NK-92 treated with Interleukin-12 subunit alpha and Interleukin-12 subunit beta, amount 100 ng/mL, for 24 hours (cell line): ENCODE data around the gene KCNG1.

Source experiments
- DNase-seq: peaks from one replicate; lab custom pipeline; 2025; lab: John Stamatoyannopoulos, UW

KCNG1 gene

GRCh38 chr20:51036226-51036625 lies 13.3 kb upstream of the KCNG1 start:
- no peak for DNase-seq

DNA sequence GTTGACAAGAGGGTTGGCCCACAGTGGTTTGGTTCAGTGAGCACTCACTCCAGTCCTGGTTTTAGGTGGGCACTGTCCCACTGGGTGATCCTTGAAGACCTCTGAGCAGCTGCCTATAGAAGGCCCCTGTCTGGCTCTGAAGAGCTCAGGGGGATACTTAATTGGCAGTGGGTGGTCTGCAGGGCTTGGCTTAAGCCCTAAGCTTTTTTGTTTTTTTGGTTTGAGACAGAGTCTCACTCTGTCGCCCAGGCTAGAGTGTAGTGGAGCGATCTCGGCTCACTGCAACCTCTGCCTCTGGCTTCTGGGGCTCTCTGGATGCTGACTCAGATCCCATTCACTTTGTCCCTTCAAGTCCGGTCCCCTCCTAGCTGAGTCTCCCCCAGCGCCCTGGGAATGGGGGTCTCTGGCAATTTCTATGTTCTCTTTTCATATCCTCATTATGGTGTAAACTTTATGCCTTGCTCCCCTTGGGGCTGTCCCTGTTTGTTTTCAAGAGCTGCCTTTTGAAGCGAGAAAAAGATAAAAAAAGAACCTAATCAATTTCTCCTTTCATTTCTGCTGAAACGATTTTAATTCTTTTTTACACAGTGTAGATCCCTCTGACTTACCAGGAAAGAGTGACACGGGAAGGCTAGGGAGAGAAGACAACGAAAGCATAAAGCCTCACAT lies 12.2 kb upstream of the KCNG1 start:
- DNase-seq = no peak

DNA sequence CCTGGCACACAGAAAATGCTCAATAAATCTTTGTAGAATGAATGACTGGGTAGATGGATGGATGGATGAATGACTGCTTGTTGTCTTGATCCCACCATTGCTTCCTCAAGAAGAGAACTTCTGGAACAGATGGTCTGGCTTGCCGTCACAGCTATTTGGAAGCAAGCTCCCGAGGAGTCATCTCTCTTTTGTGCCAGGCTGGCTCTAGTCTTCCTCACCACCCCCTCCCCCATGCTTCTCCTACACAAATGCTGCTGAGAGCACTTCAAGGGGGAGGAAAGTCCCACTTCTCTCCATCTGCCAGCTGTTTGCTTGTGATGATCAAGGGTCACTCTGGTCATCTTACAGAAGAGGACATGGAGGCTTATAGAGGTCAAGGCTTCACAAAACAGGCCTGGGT lies 11.6 kb upstream of the KCNG1 start:
- no peak for DNase-seq

GRCh38 chr20:51029963-51030920 lies 7.3 kb upstream of the KCNG1 start:
- DNase-seq = no peak

DNA sequence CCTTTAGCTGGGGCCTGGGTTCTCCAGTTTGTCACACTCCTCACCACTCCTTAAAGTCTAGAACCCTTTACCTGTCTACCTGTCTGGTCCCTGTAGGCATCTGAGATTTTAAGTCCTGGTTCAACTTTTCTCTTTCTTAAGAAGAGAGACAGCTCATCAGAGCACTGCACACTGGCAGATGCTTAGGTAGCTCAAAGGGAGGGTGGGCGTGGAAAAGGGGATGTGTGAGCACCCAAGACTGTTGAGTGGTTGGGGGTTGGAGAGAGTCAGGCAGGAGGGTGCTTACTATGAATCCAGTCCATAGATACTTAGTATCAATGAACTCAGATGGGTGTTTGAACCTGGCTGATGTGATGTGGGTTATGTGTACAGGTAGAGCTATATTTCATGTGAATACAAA lies 6.6 kb upstream of the KCNG1 start:
- DNase-seq = no peak

GRCh38 chr20:51028616-51029212 lies 5.8 kb upstream of the KCNG1 start:
- no peak for DNase-seq

DNA sequence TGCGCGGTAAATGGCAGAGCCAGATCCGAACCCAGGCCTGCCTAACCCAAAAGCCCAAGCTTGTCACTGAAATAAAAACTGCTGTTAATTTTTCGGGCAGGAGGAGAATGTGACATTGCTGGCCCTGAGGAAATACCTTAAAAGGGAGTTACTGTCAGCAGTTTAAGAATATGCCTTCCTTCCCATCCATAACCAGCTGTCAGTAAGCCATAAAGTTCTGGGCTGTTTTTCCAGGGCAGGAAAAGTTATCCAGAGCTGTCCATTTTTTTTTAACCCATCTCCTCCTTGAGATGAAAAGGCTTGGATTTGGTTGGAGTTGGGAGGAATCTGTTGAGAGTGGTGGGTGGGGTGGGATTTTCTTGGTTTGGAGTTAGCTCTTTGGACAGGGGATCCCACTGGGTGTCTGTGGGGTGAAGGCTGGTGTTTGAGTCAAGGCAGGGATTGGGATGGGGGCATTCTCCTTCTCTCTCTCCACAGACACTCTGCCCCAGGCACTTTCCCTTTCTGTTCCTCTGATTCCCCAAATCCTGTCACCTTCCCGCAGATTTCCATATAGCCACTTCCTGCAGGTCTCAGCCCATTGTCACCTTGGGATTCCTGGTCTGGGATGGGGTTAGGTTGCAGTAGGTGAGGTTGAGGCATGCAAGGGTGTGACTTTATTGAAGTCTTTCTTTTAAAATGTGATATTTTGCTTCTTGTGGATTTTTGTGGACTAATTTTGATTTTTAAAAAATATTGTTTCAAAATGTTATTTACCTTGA lies 4.3 kb upstream of the KCNG1 start:
- DNase-seq = no peak

DNA sequence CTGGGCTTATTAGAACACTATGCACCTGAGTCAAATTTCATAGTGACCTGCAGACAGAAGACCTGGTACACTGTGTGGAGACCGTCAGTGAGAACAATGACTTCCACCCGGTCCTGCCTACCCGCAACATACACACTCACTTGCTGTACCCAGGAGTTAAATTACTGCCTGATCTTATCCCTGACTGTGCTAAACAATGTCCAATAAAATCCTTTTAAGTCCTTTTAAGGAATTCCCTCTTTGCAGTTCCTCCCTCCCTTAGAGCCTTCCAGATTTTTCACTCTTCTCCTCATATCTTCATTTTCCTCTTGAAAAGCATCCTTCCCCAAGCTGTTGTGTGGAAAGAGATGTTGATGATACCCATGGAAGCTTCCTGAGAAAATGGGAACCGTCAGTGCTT lies 3.4 kb upstream of the KCNG1 start:
- DNase-seq = no peak

- DNase-seq = no peak
Measured at GRCh38 chr20:51024761-51025160, 1.9 kb upstream of the KCNG1 start.

- DNase-seq = no peak
Measured at GRCh38 chr20:51023617-51024155, 779 bp upstream of the KCNG1 start.

DNA sequence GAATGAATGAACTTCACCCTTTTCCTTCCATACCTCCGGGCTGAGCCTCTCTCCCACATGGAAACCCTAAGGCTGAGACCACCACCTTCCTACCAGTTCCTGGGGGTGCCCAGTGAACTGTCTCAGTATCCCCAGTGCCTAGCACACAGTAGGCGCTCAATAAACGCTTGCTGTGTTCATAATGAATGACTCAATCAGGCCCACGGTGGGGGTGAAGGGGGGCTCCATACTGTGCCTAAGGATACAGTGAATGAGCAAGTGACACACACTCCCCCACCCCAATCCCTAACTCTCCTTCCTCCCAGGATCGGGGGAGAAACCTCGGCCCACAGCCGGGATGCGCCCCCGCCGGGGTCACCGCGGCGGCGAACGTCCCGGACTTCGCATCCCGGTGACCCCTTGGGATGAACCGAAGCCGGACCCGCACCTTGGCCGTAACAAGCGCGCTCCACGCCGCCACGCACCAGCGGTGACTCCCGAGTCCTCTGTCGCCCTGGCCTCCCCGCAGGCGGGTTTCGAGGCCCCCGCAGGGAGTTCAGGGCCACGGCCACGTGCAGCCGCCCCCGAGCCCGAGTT lies 592 bp downstream of the KCNG1 start:
- no peak for DNase-seq

- no peak for DNase-seq
Measured at GRCh38 chr20:51021067-51022025, 1.6 kb downstream of the KCNG1 start.

DNA sequence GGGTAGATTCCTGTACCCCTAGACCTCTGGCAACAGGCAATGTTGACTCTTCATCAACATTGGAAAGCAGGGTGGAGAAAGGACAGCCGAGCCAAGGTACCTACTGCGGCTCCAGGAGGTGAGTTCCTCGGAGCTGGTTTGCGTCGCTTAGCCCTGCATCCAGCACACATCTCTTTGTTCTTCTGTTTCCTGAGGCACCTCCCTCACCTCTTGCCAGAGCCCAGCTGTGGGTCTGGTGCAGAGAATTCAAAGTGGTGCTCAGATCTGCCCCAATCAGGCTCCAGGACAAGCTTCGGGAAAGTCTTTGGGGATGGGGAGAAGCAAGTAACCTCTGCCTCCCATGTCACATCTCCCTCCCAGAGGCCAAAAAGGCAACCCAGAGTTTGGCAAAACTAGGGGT lies 2.2 kb downstream of the KCNG1 start:
- no peak for DNase-seq

- no peak for DNase-seq
Measured at GRCh38 chr20:51019656-51020592, 3.0 kb downstream of the KCNG1 start.

DNA sequence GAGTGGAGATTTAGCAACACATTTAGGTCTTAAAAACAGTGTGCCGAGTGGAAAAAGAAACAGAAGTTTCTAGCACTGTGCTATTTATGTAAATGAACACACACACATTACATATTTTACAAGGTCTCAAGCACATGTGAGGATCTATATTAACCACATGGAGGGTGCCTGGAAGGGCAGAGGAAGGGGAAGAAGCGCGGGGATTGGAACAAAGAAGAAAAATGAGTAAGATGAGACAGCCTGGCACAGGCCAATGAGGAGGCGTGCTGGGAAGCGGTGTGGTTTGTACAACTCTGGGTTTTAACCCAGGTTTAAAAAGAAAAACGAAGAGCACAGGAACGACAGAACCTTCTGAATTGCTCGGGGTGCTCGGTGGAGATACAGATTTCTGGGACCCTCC lies 5.7 kb downstream of the KCNG1 start:
- no peak for DNase-seq

GRCh38 chr20:51016521-51016920 lies 6.4 kb downstream of the KCNG1 start:
- no peak for DNase-seq

DNA sequence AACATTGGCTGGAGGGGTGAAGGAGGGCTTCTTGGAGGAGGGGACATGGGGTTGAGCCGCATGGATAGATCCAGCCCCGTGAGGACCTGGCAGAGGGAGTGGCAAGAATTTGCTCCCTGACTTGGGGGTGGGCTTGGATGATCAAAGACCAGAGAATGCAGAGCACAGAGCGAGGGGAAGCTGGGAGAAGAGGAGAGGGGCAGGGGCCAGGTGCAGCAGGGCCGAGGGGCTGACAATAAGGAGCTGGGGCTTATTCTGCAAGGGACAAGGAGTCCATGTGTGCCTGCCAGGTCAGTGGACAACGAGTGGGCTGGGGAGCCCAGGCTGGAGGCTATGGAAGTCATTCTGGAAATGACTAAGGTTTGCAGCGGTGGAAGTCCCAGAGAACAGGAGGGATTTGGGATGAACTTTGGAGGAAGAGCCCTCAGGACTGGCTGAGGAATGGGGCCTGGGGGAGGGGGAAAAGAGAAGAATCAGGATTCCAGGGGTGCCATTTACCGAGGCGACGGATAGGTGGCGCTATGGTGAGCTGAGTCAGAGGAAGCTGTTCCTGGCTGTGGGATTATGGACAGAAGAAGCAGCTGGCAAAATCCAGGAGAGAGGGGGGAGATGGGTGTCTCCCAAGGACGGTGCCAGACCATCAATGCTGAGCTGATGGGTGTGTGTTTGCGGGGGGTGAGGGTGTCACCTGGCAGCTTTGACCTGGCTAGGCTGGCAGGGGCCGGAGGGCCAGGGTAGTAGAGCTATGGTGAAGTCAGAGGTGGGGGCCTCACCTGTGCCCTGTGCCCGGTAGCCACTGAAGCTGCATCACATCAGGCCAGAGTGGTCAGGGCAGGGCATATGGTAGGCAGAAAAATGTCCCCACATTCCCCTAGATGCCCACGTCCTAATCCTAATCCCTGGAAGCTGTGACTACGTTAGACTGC lies 7.8 kb downstream of the KCNG1 start:
- DNase-seq = peak; percentile 14
